22Rv1 (cell line): Measurements from ENCODE around the gene LRRC70.

ENCODE experiments used
- ZFX ChIP-seq: fragments of 450-650 bp; IDR thresholded peaks from 2 replicates; pipeline ENCODE4 v1.6.1; 2017; ENCODE audit warnings: antibody characterized with exemption, borderline replicate concordance
- TF ChIP-seq, protein P1 (sequence below): fragments of 450-650 bp; IDR thresholded peaks from 2 replicates; pipeline ENCODE4 v1.5.1; 2017; ENCODE audit warnings: mild to moderate bottlenecking

- TF ChIP-seq, protein P1, sequence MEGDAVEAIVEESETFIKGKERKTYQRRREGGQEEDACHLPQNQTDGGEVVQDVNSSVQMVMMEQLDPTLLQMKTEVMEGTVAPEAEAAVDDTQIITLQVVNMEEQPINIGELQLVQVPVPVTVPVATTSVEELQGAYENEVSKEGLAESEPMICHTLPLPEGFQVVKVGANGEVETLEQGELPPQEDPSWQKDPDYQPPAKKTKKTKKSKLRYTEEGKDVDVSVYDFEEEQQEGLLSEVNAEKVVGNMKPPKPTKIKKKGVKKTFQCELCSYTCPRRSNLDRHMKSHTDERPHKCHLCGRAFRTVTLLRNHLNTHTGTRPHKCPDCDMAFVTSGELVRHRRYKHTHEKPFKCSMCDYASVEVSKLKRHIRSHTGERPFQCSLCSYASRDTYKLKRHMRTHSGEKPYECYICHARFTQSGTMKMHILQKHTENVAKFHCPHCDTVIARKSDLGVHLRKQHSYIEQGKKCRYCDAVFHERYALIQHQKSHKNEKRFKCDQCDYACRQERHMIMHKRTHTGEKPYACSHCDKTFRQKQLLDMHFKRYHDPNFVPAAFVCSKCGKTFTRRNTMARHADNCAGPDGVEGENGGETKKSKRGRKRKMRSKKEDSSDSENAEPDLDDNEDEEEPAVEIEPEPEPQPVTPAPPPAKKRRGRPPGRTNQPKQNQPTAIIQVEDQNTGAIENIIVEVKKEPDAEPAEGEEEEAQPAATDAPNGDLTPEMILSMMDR: no peak
- TF ChIP-seq ZFX: no peak
Observed at GRCh38 chr5:62593331-62593730, 14.7 kb downstream of the LRRC70 start.
